Ishikawa (cell line): ENCODE results near the gene USO1.

Experiments
- CEBPB ChIP-seq: IDR thresholded peaks from 2 replicates; pipeline ENCODE4 v1.6.1; 2012
- CREB1 ChIP-seq: IDR thresholded peaks from 2 replicates; pipeline ENCODE4 v1.6.1; 2012; ENCODE audit warnings: low read depth
- EGR1 ChIP-seq: IDR thresholded peaks from 2 replicates; pipeline ENCODE4 v1.6.1; 2012
- EP300 ChIP-seq: IDR thresholded peaks from 2 replicates; pipeline ENCODE4 v1.6.1; 2012; ENCODE audit warnings: borderline replicate concordance
- FOXM1 ChIP-seq: IDR thresholded peaks from 2 replicates; pipeline ENCODE4 v1.6.1; 2012; ENCODE audit warnings: low read depth, borderline replicate concordance
- MAX ChIP-seq: IDR thresholded peaks from 2 replicates; pipeline ENCODE4 v1.6.1; 2012
- NFIC ChIP-seq: IDR thresholded peaks from 2 replicates; pipeline ENCODE4 v1.6.1; 2012
- RAD21 ChIP-seq: IDR thresholded peaks from 2 replicates; pipeline ENCODE4 v1.6.1; 2012; ENCODE audit warnings: low read depth
- REST ChIP-seq: IDR thresholded peaks from 2 replicates; pipeline ENCODE4 v1.6.1; 2012; ENCODE audit warnings: low read depth, mild to moderate bottlenecking
- TAF1 ChIP-seq: IDR thresholded peaks from 2 replicates; pipeline ENCODE4 v1.6.1; 2012; ENCODE audit warnings: low read depth, mild to moderate bottlenecking
- TEAD4 ChIP-seq: IDR thresholded peaks from 2 replicates; pipeline ENCODE4 v1.6.1; 2012
- YY1 ChIP-seq: IDR thresholded peaks from 2 replicates; pipeline ENCODE4 v1.6.1; 2012; ENCODE audit warnings: low read depth
- ZBTB7A ChIP-seq: IDR thresholded peaks from 2 replicates; pipeline ENCODE4 v1.6.1; 2012; ENCODE audit warnings: low read depth

GRCh38 chr4:75822416-75822815, 98.0 kb downstream of the USO1 start:
- no peak for TF ChIP-seq EP300
- no peak for TF ChIP-seq YY1
- no peak for TF ChIP-seq RAD21
- no peak for TF ChIP-seq ZBTB7A
- no peak for TF ChIP-seq CEBPB
- no peak for TF ChIP-seq EGR1
- no peak for TF ChIP-seq REST
- TF ChIP-seq NFIC = no peak
- TF ChIP-seq TEAD4 = no peak
- no peak for TF ChIP-seq CREB1
- TF ChIP-seq FOXM1 = no peak
- TF ChIP-seq TAF1 = no peak
- no peak for TF ChIP-seq MAX
